Vagina (tissue), 2 donors: ENCODE data around the gene ENTREP1.

Experiments used
- POLR2A ChIP-seq, 2 donors: fragments of 450-650 bp; IDR thresholded peaks; one replicate each; pipeline ENCODE4 v1.6.1; 2017; ENCODE audit warnings: antibody characterized with exemption in 2 of 2, mild to moderate bottlenecking in 2 of 2, moderate library complexity in 2 of 2
- POLR2AphosphoS5 ChIP-seq, 2 donors: sonication (generic); formaldehyde crosslinking; IDR thresholded peaks; one replicate each; pipeline ENCODE4 v1.9.0; 2017; ENCODE audit warnings: antibody characterized with exemption in 2 of 2, mild to moderate bottlenecking in 2 of 2, low read depth in 1 of 2; ENCODE audit not compliant: insufficient read depth in 1 of 2
- TF ChIP-seq, protein P1 (sequence below), 3 experiments: fragments of 450-650 bp in 2 of 3; fragments of 200-600 bp in 1 of 3; sonication (generic) in 1 of 3; IDR thresholded peaks; one replicate each; pipeline ENCODE4 v1.5.1; 2017 to 2019; ENCODE audit warnings: antibody characterized with exemption in 3 of 3, mild to moderate bottlenecking in 2 of 3, moderate library complexity in 2 of 3

DNA sequence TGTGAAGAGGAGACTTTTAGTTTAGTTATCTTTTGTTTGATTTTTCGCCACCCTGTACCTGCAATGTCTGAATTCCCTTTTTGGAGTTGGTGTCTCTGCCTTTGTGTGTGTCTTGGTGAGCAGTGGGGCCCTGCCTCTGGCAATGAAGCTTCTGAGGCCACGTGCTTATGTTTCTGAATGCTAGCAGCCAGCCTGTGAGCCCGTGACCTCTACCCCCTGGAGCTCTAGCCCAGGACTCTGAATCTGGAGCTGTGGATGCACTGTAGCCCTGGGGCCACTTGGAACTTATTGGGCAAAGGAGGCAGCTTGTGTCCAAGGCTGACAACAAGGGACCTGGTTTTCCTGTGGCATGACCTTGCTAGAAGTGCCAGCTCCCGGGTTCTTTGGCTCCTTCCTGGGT is 19.4 kb downstream of the ENTREP1 start:
- TF ChIP-seq, protein P1, sequence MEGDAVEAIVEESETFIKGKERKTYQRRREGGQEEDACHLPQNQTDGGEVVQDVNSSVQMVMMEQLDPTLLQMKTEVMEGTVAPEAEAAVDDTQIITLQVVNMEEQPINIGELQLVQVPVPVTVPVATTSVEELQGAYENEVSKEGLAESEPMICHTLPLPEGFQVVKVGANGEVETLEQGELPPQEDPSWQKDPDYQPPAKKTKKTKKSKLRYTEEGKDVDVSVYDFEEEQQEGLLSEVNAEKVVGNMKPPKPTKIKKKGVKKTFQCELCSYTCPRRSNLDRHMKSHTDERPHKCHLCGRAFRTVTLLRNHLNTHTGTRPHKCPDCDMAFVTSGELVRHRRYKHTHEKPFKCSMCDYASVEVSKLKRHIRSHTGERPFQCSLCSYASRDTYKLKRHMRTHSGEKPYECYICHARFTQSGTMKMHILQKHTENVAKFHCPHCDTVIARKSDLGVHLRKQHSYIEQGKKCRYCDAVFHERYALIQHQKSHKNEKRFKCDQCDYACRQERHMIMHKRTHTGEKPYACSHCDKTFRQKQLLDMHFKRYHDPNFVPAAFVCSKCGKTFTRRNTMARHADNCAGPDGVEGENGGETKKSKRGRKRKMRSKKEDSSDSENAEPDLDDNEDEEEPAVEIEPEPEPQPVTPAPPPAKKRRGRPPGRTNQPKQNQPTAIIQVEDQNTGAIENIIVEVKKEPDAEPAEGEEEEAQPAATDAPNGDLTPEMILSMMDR (IDR thresholded peaks at IDR 0.05), result no peak
- TF ChIP-seq POLR2A (IDR thresholded peaks at IDR 0.05), result no peak
- no peak for TF ChIP-seq POLR2AphosphoS5 (IDR thresholded peaks at IDR 0.05; ENCODE audit: insufficient read depth in 1 of 2, low read depth in 1 of 2)
